Measurements from ENCODE around the gene MBNL1.
"Not testable (repeated sequence)": the region's sequence is repeated elsewhere in the genome, so short reads cannot be mapped to it uniquely, and the experiment has no call there.

Gene MBNL1

GRCh38 chr3:152416808-152417580 is 148.3 kb downstream of the MBNL1 start:
- no peak for DNase-seq

- DNase-seq = peak; percentile 51
These were observed 151.0 kb downstream of the MBNL1 start for GRCh38 chr3:152419748-152420147.

GRCh38 chr3:152421162-152421561 is 152.4 kb downstream of the MBNL1 start:
- DNase-seq = no peak

DNA sequence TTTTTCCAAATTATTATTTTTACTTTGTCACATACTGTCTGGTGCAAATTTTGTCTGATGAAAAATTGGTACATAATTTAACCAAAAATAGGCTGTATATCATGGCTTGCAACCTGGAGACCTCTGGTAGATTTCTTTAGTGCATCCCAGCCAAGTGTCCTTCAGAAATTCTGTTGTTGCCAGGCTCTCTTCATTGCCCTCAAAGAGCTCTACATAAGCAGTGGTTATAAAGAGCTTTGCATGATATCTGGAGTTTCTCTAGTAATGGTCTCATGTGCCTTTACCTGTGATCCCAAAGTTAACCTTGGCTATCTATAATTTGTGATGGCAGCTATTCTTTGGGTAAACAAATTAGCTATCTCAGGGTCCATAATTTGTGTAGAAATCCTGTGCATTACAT is 157.7 kb downstream of the MBNL1 start:
- no peak for DNase-seq

DNA sequence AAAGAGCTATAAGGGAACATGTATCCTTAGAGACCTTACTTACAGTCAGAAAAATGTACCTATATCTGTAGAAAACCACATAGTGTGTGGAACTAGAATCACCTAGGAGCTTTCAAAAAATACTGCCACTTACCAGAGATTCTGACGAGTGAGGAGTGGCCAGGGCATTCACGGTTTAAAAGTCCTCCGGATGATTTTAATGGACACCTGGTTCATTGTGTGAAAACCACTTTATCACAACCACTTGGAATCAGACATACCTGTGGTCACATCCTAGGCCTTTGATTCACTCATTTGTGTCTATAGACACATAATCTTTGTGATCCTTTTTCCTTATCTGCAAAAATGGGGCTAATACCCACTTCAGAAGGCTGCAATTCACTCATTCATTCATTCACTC is 159.8 kb downstream of the MBNL1 start:
- no peak for DNase-seq

- DNase-seq = no peak
These were observed 161.7 kb downstream of the MBNL1 start for GRCh38 chr3:152430223-152431002.

DNA sequence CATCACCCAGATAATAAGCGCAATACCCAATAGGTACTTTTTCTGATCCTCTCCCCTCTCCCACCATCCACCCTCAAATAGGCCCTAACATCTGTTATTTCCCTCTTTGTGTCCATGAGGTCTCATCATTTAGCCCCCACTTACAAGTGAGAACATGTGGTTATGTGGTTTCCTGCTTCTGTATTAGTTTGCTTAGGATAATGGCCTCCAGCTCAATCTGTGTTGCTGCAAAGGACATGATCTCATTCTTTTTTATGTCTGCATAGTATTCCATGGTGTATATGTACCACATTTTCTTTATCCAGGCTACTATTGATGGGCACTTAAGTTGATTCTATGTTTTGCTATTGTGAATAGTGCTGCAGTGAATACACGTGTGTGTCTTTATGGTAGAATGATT is 165.4 kb downstream of the MBNL1 start:
- DNase-seq = no peak

DNA sequence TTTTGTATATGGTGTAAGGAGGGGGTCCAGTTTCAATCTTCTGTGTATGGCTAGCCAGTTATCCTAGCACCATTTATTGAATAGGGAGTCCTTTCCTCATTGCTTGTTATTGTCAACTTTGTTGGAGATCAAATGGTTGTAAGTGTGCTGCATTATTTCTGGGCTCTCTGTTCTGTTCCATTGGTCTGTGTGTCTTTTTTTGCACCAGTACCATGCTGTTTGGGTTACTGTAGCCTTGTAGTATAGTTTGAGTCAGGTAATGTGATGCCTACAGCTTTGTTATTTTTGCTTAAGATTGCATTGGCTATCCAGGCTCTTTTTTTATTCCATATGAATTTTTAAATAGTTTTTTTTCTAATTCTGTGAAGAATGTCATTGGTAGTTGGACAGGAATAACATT is 166.5 kb downstream of the MBNL1 start:
- DNase-seq = not testable (repeated sequence)

DNA sequence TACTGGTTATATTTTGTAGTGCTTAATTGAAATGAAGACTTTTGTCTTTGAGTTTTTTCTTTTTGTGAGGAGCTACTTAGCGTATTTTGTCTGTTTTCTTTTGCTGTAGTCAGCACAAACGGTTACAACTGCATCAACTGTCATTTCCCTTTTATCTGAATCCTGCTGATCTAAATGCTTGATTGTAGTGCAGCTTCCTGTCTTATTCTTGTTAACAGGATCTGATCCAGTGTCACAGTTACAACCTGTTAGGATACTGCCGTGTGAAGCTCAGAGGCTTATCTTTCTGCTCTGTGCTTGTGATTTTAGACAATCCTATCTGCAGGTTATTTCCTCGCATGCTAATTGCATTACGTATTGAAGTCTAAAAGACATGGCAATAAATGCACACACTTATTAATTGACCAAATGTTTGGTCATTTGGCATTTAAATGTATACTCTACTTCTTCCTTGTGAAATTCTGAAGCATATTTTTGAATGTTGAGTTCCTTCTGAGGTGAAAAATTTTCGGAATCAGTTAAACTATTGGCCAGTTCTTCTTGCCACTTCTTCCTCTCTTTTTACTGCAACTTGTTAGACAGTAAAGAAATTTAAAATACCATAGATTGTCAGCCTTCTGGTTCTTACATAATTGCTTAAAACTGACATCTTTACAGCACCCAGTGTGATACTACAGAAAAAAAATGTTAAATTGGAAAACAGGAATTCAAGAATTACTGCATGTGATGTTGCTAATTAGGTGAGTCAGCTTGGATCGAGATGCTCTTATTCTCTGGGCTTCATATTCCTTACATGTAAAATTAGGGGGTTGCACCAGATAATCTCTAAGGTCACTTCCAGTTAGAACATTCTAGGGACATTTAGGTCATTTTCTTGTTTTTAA is 168.2 kb downstream of the MBNL1 start:
- DNase-seq = no peak

DNA sequence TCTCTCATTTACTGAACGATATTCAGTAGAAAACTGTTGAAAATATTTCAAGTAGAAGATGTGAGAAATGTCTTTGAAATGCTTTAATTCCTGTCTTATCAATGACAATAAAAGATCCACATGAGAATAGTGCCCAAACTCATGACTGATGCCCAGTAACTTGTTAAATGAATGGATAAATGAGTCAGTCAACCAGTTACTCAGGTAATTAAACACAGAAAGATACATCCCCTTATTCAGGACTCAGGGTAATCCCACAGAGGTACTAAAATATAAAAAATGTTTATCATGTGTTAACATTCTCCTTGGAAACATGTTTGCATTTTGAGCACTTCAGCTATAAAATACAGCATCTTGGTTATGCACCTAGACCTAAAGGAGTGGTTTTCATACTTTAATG is 169.5 kb downstream of the MBNL1 start:
- no peak for DNase-seq

- DNase-seq = no peak
These were observed 170.0 kb downstream of the MBNL1 start for GRCh38 chr3:152438706-152439105.

DNA sequence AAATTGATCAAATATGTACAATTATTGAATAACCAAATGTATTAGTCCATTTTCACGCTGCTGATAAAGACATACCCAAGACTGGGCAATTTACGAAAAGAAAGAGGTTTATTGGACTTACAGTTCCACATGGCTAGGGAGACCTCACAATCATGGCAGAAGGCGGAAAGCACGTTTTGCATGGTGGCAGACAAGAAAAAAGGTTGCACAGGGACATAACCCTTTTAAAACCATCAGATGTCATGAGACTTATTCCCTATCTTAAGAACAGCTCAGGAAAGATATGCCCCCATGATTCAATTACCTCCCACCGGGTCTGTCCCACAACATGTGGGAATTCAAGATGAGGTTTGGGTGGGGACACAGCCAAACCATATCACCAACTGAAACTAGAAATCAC is 171.5 kb downstream of the MBNL1 start:
- DNase-seq = not testable (repeated sequence)

DNA sequence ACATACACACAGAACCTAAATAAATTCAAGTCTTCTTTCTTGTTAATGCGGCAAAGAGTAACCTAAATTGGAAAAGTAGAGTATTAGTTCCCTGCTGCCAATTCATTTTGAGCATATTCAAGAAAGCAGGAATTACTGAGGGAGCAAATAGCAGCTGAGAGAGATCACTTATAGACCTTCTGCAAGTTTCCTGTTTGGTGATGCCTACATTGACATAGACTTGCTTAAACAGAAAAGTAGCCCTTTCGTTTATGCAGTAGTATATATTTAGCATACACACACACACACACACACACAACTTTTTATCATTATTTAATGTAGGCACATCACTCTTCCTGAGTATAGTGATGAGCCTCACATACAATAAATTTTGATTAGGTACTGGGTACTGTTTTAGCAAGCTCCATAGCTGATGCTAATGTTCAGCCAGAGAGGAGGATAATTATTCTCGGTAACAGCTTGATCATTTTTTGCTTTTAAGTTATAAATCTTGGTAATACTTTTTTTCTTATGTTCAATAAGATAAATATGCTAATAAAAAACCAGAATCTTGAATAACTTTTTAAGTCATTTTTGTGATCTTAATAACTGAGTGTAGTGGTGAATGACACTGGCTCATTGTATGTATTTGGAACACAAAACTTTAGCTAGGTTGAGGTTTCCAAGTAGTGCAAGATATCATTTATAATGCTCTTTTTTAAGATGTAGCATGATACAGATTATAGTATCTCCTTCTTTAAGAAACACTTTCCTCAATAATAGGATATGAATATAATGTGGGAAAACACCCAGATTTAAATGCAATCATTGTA is 174.7 kb downstream of the MBNL1 start:
- no peak for DNase-seq

DNA sequence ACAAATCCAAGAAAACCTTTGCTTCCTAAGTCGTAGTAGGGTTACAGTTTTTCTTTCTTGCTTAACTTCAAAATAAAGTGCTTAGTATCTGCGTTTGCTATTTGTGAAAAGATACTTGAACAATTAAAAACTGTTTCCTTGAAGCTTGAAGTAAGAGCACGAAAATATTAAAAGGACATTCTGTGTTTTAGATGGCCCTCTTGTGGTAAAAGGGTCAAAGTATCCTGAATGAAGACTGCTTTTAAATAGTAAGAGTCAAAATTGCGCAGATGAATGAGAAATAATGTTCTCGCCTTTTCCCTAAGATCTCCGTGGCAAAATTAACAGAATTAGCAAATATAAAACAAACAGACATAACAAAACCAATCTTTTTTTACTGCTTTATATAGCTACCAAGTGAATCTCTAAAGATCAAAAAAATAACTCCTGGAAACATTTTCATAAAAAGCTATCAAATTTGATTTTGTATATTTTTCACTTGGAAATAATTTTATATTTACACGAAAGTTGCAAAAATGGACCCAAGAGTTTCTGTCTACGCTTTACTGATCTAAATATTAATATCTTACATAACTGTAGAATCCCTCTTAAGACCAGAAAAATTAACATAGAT is 175.4 kb downstream of the MBNL1 start:
- no peak for DNase-seq

DNA sequence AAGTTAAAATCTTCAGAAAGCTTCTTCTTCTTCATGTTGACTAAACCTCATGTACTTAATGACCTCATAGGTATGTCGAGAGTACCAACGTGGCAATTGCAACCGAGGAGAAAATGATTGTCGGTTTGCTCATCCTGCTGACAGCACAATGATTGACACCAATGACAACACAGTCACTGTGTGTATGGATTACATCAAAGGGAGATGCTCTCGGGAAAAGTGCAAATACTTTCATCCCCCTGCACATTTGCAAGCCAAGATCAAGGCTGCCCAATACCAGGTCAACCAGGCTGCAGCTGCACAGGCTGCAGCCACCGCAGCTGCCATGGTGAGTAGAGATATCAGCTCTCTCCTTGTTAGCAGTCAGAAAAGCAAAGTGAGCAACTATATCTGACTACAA is 176.5 kb downstream of the MBNL1 start:
- no peak for DNase-seq

DNA sequence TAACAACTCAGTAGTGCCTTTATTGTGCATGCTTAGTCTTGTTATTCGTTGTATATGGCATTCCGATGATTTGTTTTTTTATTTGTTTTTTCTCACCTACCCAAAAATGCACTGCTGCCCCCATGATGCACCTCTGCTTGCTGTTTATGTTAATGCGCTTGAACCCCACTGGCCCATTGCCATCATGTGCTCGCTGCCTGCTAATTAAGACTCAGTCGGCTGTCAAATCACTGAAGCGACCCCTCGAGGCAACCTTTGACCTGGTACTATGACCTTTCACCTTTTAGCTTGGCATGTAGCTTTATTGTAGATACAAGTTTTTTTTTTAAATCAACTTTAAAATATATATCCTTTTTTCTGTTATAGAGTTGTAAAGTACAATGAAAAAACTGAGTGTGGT is 177.8 kb downstream of the MBNL1 start:
- no peak for DNase-seq

GRCh38 chr3:152447511-152447910 is 178.8 kb downstream of the MBNL1 start:
- no peak for DNase-seq

GRCh38 chr3:152448091-152448490 is 179.4 kb downstream of the MBNL1 start:
- no peak for DNase-seq

GRCh38 chr3:152452318-152452717 is 183.6 kb downstream of the MBNL1 start:
- DNase-seq = no peak

DNA sequence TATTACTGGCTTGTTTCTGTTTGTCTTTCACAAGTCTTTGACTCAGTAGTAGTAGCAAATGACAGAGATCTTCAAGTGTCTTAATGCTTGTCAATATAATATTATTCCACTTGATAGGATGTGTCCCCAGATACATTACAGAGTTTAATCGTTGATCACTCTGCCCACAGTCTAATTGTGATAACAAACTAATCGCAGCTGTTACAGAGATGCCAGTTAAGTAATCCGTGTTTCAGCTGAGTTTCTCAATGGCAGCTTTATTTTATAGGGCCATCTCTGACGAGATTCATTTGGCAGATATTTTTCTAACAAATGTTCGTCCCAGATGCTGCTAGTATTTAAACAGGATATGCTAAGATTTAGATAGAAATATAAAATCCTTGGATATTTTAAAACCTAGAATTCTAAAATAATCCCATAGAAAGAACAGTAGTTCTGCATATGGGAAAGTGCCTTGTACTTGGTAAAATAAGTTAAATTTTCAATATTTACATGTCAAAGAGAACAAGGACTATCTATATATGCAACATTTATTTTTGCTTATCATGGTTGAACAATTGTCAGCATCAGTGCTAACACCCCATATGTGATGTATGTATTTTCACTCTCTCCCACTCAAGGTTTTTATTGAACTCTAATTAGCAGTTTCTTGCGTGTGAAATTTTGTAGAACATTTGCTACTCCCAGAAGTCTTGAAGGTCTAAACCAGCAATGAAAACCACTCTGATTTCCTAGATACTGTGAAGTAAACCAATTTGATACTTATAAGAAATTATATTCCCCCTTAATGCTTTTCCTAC is 185.5 kb downstream of the MBNL1 start:
- DNase-seq = no peak

GRCh38 chr3:152455989-152456388 is 187.3 kb downstream of the MBNL1 start:
- DNase-seq = no peak
